Mesendoderm (in vitro differentiated cells): ENCODE data around the gene IL1RAPL1.

Experiments used
- DNase-seq: peaks from one replicate; pipeline ENCODE4 v3.0.0; 2013
- H2AK5ac ChIP-seq: 2 replicates; pipeline ENCODE4 v1.6.1; 2013; ENCODE audit warnings: low read length, inconsistent platforms
- H2BK120ac ChIP-seq: 2 replicates; pipeline ENCODE4 v1.6.1; 2013; ENCODE audit warnings: low read depth, mild to moderate bottlenecking, low read length, moderate library complexity, mixed read lengths
- H2BK15ac ChIP-seq: replicated peaks from 2 replicates; pipeline ENCODE4 v1.6.1; 2013; ENCODE audit warnings: low read depth, mild to moderate bottlenecking, moderate library complexity
- H2BK5ac ChIP-seq: 2 replicates; pipeline ENCODE4 v1.6.1; 2013; ENCODE audit warnings: low read length, inconsistent platforms
- H3K18ac ChIP-seq: 2 replicates; pipeline ENCODE4 v1.6.1; 2013; ENCODE audit warnings: mild to moderate bottlenecking, low read length, mixed read lengths
- H3K23ac ChIP-seq: one replicate; pipeline ENCODE4 v1.6.1; 2013; ENCODE audit warnings: low read length
- H3K27ac ChIP-seq: 2 replicates; pipeline ENCODE4 v1.5.1; 2013; ENCODE audit warnings: low read depth, mild to moderate bottlenecking, inconsistent platforms, low read length, moderate library complexity
- H3K27me3 ChIP-seq: 2 replicates; pipeline ENCODE4 v1.6.1; 2013; ENCODE audit warnings: low read length, control low read depth, mild to moderate bottlenecking, inconsistent platforms; ENCODE audit not compliant: insufficient read depth, poor library complexity
- H3K36me3 ChIP-seq: 2 replicates; pipeline ENCODE4 v1.6.1; 2013; ENCODE audit warnings: low read length, inconsistent platforms; ENCODE audit not compliant: control insufficient read depth, insufficient read depth
- H3K4ac ChIP-seq: one replicate; pipeline ENCODE4 v1.6.1; 2013; ENCODE audit warnings: low read depth, mild to moderate bottlenecking, low read length, moderate library complexity
- H3K4me1 ChIP-seq: 2 replicates; pipeline ENCODE4 v1.6.1; 2013; ENCODE audit warnings: low read depth, low read length, inconsistent platforms; ENCODE audit not compliant: control insufficient read depth
- H3K4me2 ChIP-seq: 2 replicates; pipeline ENCODE4 v1.6.1; 2013; ENCODE audit warnings: low read length
- H3K4me3 ChIP-seq: 2 replicates; pipeline ENCODE4 v1.5.1; 2013; ENCODE audit warnings: mild to moderate bottlenecking, low read length
- H3K56ac ChIP-seq: one replicate; pipeline ENCODE4 v1.6.1; 2013; ENCODE audit warnings: low read length
- H3K79me1 ChIP-seq: 2 replicates; pipeline ENCODE4 v1.6.1; 2013; ENCODE audit warnings: low read length, inconsistent platforms
- H3K79me2 ChIP-seq: 2 replicates; pipeline ENCODE4 v1.6.1; 2013; ENCODE audit warnings: mild to moderate bottlenecking, low read length; ENCODE audit not compliant: control insufficient read depth, insufficient read depth
- H3K9ac ChIP-seq: 2 replicates; pipeline ENCODE4 v1.6.1; 2013; ENCODE audit warnings: low read length, inconsistent platforms
- H4K5ac ChIP-seq: one replicate; pipeline ENCODE4 v1.6.1; 2013; ENCODE audit warnings: low read length
- H4K8ac ChIP-seq: one replicate; pipeline ENCODE4 v1.6.1; 2013; ENCODE audit warnings: low read depth, mild to moderate bottlenecking, control low read depth, low read length, moderate library complexity
- WGBS: extraction: QIAGEN DNeasy Blood & Tissue Kit; methylation state at CpG from one replicate; pipeline ENCODE4 v1.1.7; 2013; ENCODE audit warnings: low lambda C conversion rate, missing lambda C conversion rate; ENCODE audit not compliant: insufficient coverage; ENCODE audit errors: extremely low coverage; 5-methylcytosine and 5-hydroxymethylcytosine counted together

Gene IL1RAPL1

DNA sequence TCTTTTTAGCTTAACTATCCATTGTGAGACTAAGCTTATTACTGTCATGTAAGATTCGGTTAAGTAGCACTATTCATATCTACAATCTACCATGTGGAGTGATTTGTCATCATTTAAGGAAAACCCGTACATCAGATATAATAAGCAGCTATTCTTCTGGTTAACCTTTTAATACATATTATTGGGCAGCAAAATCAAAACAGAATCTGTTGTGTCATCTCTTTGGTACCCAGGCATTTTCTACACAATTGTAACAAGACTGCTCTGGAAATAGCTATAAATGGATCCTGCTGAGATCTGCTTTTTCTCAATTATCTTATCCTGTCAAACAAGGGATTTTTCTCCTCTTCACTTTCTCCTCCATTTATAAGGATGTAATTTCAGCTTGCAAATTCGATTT is 1106.7 kb downstream of the IL1RAPL1 start:
- no peak overlapping the region for H3K4ac ChIP-seq
- H3K18ac ChIP-seq = no peak overlapping the region
- no peaks in the 10 kb centered on the region for H3K79me1 ChIP-seq
- no peak overlapping the region for H2BK15ac ChIP-seq
- no peak overlapping the region for H3K23ac ChIP-seq
- no peak for DNase-seq
- no peak overlapping the region for H3K4me2 ChIP-seq
- no peak overlapping the region for H4K5ac ChIP-seq
- no peak overlapping the region for H2BK5ac ChIP-seq
- no peak overlapping the region for H3K56ac ChIP-seq
- no peak overlapping the region for H3K4me3 ChIP-seq
- no peak overlapping the region for H2BK120ac ChIP-seq
- no CpG with 5 or more reads among the region's 3 CpGs for WGBS
- H3K9ac ChIP-seq = no peak overlapping the region
- no peak overlapping the region for H4K8ac ChIP-seq
- H2AK5ac ChIP-seq = no peak overlapping the region
- H3K27ac ChIP-seq = no peak overlapping the region
- H3K79me2 ChIP-seq = no peaks in the 10 kb centered on the region
- no peaks in the 10 kb centered on the region for H3K36me3 ChIP-seq
- H3K4me1 ChIP-seq = no peaks in the 10 kb centered on the region
- H3K27me3 ChIP-seq = no peaks in the 10 kb centered on the region

GRCh38 chrX:29699239-29699638 is 1112.0 kb downstream of the IL1RAPL1 start:
- H3K27me3 ChIP-seq = no peaks in the 10 kb centered on the region
- no peaks in the 10 kb centered on the region for H3K4me1 ChIP-seq
- H4K5ac ChIP-seq = no peak overlapping the region
- no CpG with 5 or more reads among the region's 1 CpG for WGBS
- H3K18ac ChIP-seq = no peak overlapping the region
- H3K23ac ChIP-seq = no peak overlapping the region
- H3K27ac ChIP-seq = no peak overlapping the region
- H3K79me2 ChIP-seq = no peaks in the 10 kb centered on the region
- no peak overlapping the region for H2BK15ac ChIP-seq
- H3K4me3 ChIP-seq = no peak overlapping the region
- no peaks in the 10 kb centered on the region for H3K79me1 ChIP-seq
- no peak overlapping the region for H3K56ac ChIP-seq
- H2BK5ac ChIP-seq = no peak overlapping the region
- H2BK120ac ChIP-seq = no peak overlapping the region
- H3K4me2 ChIP-seq = no peak overlapping the region
- no peak overlapping the region for H2AK5ac ChIP-seq
- no peak for DNase-seq
- no peak overlapping the region for H3K4ac ChIP-seq
- no peak overlapping the region for H4K8ac ChIP-seq
- H3K9ac ChIP-seq = no peak overlapping the region
- no peaks in the 10 kb centered on the region for H3K36me3 ChIP-seq

GRCh38 chrX:29707088-29707487 is 1119.8 kb downstream of the IL1RAPL1 start:
- H3K27ac ChIP-seq = no peak overlapping the region
- no peak overlapping the region for H3K56ac ChIP-seq
- H4K5ac ChIP-seq = no peak overlapping the region
- H3K4me1 ChIP-seq = no peaks in the 10 kb centered on the region
- H3K36me3 ChIP-seq = no peaks in the 10 kb centered on the region
- H3K79me1 ChIP-seq = no peaks in the 10 kb centered on the region
- no peak overlapping the region for H2BK5ac ChIP-seq
- H3K9ac ChIP-seq = no peak overlapping the region
- no peak overlapping the region for H3K4ac ChIP-seq
- no peak overlapping the region for H2AK5ac ChIP-seq
- WGBS = no CpG with 5 or more reads among the region's 2 CpGs
- no peaks in the 10 kb centered on the region for H3K79me2 ChIP-seq
- DNase-seq = no peak
- H2BK15ac ChIP-seq = no peak overlapping the region
- H3K4me2 ChIP-seq = no peak overlapping the region
- H2BK120ac ChIP-seq = no peak overlapping the region
- no peak overlapping the region for H3K18ac ChIP-seq
- no peak overlapping the region for H3K4me3 ChIP-seq
- H3K23ac ChIP-seq = no peak overlapping the region
- no peak overlapping the region for H4K8ac ChIP-seq
- H3K27me3 ChIP-seq = no peaks in the 10 kb centered on the region

- no peak overlapping the region for H2BK120ac ChIP-seq
- WGBS = no CpG with 5 or more reads among the region's 2 CpGs
These were observed 1133.9 kb downstream of the IL1RAPL1 start for GRCh38 chrX:29721152-29721551.

DNA sequence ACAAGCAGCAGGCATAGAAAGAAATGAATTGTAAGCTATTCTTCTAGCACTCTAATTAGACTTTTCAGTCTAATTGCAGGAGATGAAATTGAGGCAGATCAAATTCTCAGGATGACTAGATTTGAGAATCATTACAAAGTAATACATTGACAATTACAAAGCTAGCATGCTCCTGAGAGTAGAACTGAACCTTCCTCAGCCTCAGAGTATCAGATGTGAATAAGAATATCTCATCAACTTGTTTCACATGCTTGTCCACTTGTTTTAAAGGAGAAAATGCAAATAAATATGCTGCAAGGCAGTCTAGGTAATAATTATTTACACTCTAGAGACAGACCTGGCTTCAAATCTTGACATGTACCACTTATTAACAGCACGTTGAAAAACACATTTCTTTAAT is 1137.1 kb downstream of the IL1RAPL1 start:
- Histone ChIP-seq H3K27ac (no peak overlapping the region), H2BK5ac (no peak overlapping the region), H3K36me3 (no peaks in the 10 kb centered on the region), H4K5ac (no peak overlapping the region), H3K4me2 (no peak overlapping the region), H3K9ac (no peak overlapping the region), H3K4me3 (no peak overlapping the region), H3K4ac (no peak overlapping the region), H2BK120ac (no peak overlapping the region), H3K56ac (no peak overlapping the region), H3K4me1 (no peaks in the 10 kb centered on the region), H3K79me1 (no peaks in the 10 kb centered on the region), H3K18ac (no peak overlapping the region), H4K8ac (no peak overlapping the region), H3K23ac (no peak overlapping the region), H3K27me3 (no peaks in the 10 kb centered on the region), H2BK15ac (no peak overlapping the region), H2AK5ac (no peak overlapping the region), H3K79me2 (no peaks in the 10 kb centered on the region)
- DNase-seq = no peak
- no CpG with 5 or more reads among the region's 1 CpG for WGBS

More at GRCh38 chrX:29721152-29721551, 1133.9 kb downstream of the IL1RAPL1 start:
- no peak overlapping the region for H3K56ac ChIP-seq
- no peaks in the 10 kb centered on the region for H3K4me1 ChIP-seq
- no peak overlapping the region for H2BK5ac ChIP-seq
- no peak overlapping the region for H4K8ac ChIP-seq
- H4K5ac ChIP-seq = no peak overlapping the region
- H3K36me3 ChIP-seq = no peaks in the 10 kb centered on the region
- no peak overlapping the region for H3K23ac ChIP-seq
- DNase-seq = no peak
- no peak overlapping the region for H3K4ac ChIP-seq
- H3K27ac ChIP-seq = no peak overlapping the region
- H3K18ac ChIP-seq = no peak overlapping the region
- no peaks in the 10 kb centered on the region for H3K79me1 ChIP-seq
- H2BK15ac ChIP-seq = no peak overlapping the region
- H2AK5ac ChIP-seq = no peak overlapping the region
- no peak overlapping the region for H3K4me3 ChIP-seq
- H3K9ac ChIP-seq = no peak overlapping the region
- H3K79me2 ChIP-seq = no peaks in the 10 kb centered on the region
- H3K27me3 ChIP-seq = no peaks in the 10 kb centered on the region
- H3K4me2 ChIP-seq = no peak overlapping the region

GRCh38 chrX:29726811-29727210 is 1139.6 kb downstream of the IL1RAPL1 start:
- H4K5ac ChIP-seq = no peak overlapping the region
- no peak overlapping the region for H4K8ac ChIP-seq
- no peak overlapping the region for H2AK5ac ChIP-seq
- H3K79me1 ChIP-seq = no peaks in the 10 kb centered on the region
- H2BK5ac ChIP-seq = no peak overlapping the region
- H3K36me3 ChIP-seq = no peaks in the 10 kb centered on the region
- no CpG with 5 or more reads among the region's 2 CpGs for WGBS
- H3K4me3 ChIP-seq = no peak overlapping the region
- no peak overlapping the region for H2BK15ac ChIP-seq
- H2BK120ac ChIP-seq = no peak overlapping the region
- H3K79me2 ChIP-seq = no peaks in the 10 kb centered on the region
- no peak for DNase-seq
- H3K18ac ChIP-seq = no peak overlapping the region
- no peak overlapping the region for H3K23ac ChIP-seq
- no peaks in the 10 kb centered on the region for H3K4me1 ChIP-seq
- H3K4ac ChIP-seq = no peak overlapping the region
- no peak overlapping the region for H3K56ac ChIP-seq
- H3K27ac ChIP-seq = no peak overlapping the region
- no peak overlapping the region for H3K4me2 ChIP-seq
- no peak overlapping the region for H3K9ac ChIP-seq
- no peaks in the 10 kb centered on the region for H3K27me3 ChIP-seq
